Smooth muscle cell (in vitro differentiated cells): ENCODE data around the gene CYTH4. TPM values are rescaled to one million over a fixed set of nuclear protein-coding genes. Genes with fewer than 3 reads are reported as not detected.

Experiments used
- DNase-seq: peaks from one replicate; lab custom pipeline; 2025; ENCODE audit not compliant: unreplicated experiment; lab: John Stamatoyannopoulos, UW
- H2AFZ ChIP-seq: fragments of 200-600 bp; sonication (generic); 2 replicates; pipeline ENCODE4 v1.6.0; 2016; ENCODE audit warnings: antibody characterized with exemption, low read depth, mild to moderate bottlenecking
- H3F3A ChIP-seq: fragments of 200-600 bp; sonication (generic); 2 replicates; pipeline ENCODE4 v1.6.0; 2017; ENCODE audit warnings: antibody characterized with exemption, low read depth
- H3K27ac ChIP-seq: fragments of 200-600 bp; sonication (generic); 2 replicates; pipeline ENCODE4 v1.5.1; 2016; ENCODE audit warnings: low read depth, mild to moderate bottlenecking
- H3K27me3 ChIP-seq: fragments of 200-600 bp; sonication (generic); 2 replicates; pipeline ENCODE4 v1.6.1; 2016; ENCODE audit warnings: low read depth, mild to moderate bottlenecking
- H3K36me3 ChIP-seq: fragments of 200-600 bp; sonication (generic); 2 replicates; pipeline ENCODE4 v1.5.1; 2016; ENCODE audit warnings: low read depth
- H3K4me1 ChIP-seq: fragments of 200-600 bp; sonication (generic); 2 replicates; pipeline ENCODE4 v1.5.1; 2016; ENCODE audit warnings: low read depth
- H3K4me2 ChIP-seq: fragments of 200-600 bp; sonication (generic); 2 replicates; pipeline ENCODE4 v1.6.0; 2016; ENCODE audit warnings: mild to moderate bottlenecking
- H3K4me3 ChIP-seq: fragments of 200-600 bp; sonication (generic); 2 replicates; pipeline ENCODE4 v1.5.1; 2016; ENCODE audit warnings: mild to moderate bottlenecking
- H3K79me2 ChIP-seq: fragments of 200-600 bp; sonication (generic); 2 replicates; pipeline ENCODE4 v1.6.0; 2016; ENCODE audit warnings: low read depth, mild to moderate bottlenecking
- H3K9ac ChIP-seq: fragments of 200-600 bp; sonication (generic); 2 replicates; pipeline ENCODE4 v1.6.0; 2016; ENCODE audit warnings: low read depth
- H3K9me3 ChIP-seq: fragments of 200-600 bp; sonication (generic); replicated peaks from 2 replicates; pipeline ENCODE4 v1.5.1; 2016; ENCODE audit warnings: low read depth
- H4K20me1 ChIP-seq: fragments of 200-600 bp; sonication (generic); 2 replicates; pipeline ENCODE4 v1.6.0; 2016; ENCODE audit warnings: low read depth
- CTCF ChIP-seq: fragments of 200-600 bp; sonication (generic); IDR thresholded peaks from 2 replicates; pipeline ENCODE4 v1.5.1; 2017; ENCODE audit warnings: borderline replicate concordance, mild to moderate bottlenecking, antibody characterized with exemption; ENCODE audit not compliant: insufficient read depth, poor library complexity, severe bottlenecking
- WGBS: methylation state at CpG from one replicate; pipeline ENCODE4 v1.1.7; 2016; ENCODE audit warnings: low lambda C conversion rate; 5-methylcytosine and 5-hydroxymethylcytosine counted together
- polyA plus RNA-seq: library from polyadenylated mRNA; unstranded; fragments of >200 nt; fragmentation: Nextera tagmentation; extraction: Ambion mirVana; gene quantifications from 2 replicates; pipeline ENCODE4 v1.2.1, GENCODE V29; 2016
- total RNA-seq: library from RNA; depleted of rRNA; stranded (reverse); fragments of >200 nt; gene quantifications from 2 replicates; pipeline ENCODE4 v1.2.3, GENCODE V29; 2014

The CYTH4 gene
- total and polyA plus RNA-seq, 2 experiments from 2014 or later: not detected

GRCh38 chr22:37316875-37317371 lies 34.6 kb downstream of the CYTH4 start:
- no peaks in the 10 kb centered on the region for H3K79me2 ChIP-seq
- peak; percentile 86 for TF ChIP-seq CTCF
- no peaks in the 10 kb centered on the region for H3K9me3 ChIP-seq
- no peaks in the 10 kb centered on the region for H3K27me3 ChIP-seq
- WGBS: 55% methylated on average over 11 of the region's 11 CpGs
- no peak overlapping the region for H3K4me2 ChIP-seq
- H4K20me1 ChIP-seq: no peaks in the 10 kb centered on the region
- peaks cover 3% of the 10 kb centered on the region for H3K4me1 ChIP-seq
- H3K9ac ChIP-seq: no peak overlapping the region
- H3K4me3 ChIP-seq: no peak overlapping the region
- DNase-seq: peak; percentile 33
- no peak overlapping the region for H3K27ac ChIP-seq
- H3K36me3 ChIP-seq: no peaks in the 10 kb centered on the region
- H3F3A ChIP-seq: no peaks in the 10 kb centered on the region
- no peak overlapping the region for H2AFZ ChIP-seq

GRCh38 chr22:37317698-37318210 lies 35.4 kb downstream of the CYTH4 start:
- H3K4me2 ChIP-seq: no peak overlapping the region
- no peak overlapping the region for H3K9ac ChIP-seq
- H3K4me1 ChIP-seq: peaks cover 3% of the 10 kb centered on the region
- no peak for DNase-seq
- no peak overlapping the region for H3K4me3 ChIP-seq
- H4K20me1 ChIP-seq: no peaks in the 10 kb centered on the region
- H3K9me3 ChIP-seq: no peaks in the 10 kb centered on the region
- H3K27ac ChIP-seq: no peak overlapping the region
- H3K36me3 ChIP-seq: no peaks in the 10 kb centered on the region
- H3F3A ChIP-seq: no peaks in the 10 kb centered on the region
- H3K27me3 ChIP-seq: peaks cover 4% of the 10 kb centered on the region
- TF ChIP-seq CTCF: no peak
- no peaks in the 10 kb centered on the region for H3K79me2 ChIP-seq
- H2AFZ ChIP-seq: no peak overlapping the region
- 83% methylated on average over 6 of the region's 6 CpGs for WGBS

- no peak for TF ChIP-seq CTCF
- no peak overlapping the region for H2AFZ ChIP-seq
- no peak for DNase-seq
- no peak overlapping the region for H3K4me3 ChIP-seq
- no peaks in the 10 kb centered on the region for H3K79me2 ChIP-seq
- no peak overlapping the region for H3K4me2 ChIP-seq
- no peak overlapping the region for H3K9ac ChIP-seq
- no peaks in the 10 kb centered on the region for H4K20me1 ChIP-seq
- no peaks in the 10 kb centered on the region for H3K36me3 ChIP-seq
- H3K9me3 ChIP-seq: no peaks in the 10 kb centered on the region
- peaks cover 3% of the 10 kb centered on the region for H3K4me1 ChIP-seq
- no peak overlapping the region for H3K27ac ChIP-seq
- WGBS: 62% methylated on average over 18 of the region's 18 CpGs
- no peaks in the 10 kb centered on the region for H3F3A ChIP-seq
- H3K27me3 ChIP-seq: peaks cover 12% of the 10 kb centered on the region
Measured at GRCh38 chr22:37318364-37319109, 36.2 kb downstream of the CYTH4 start.

GRCh38 chr22:37319469-37319868 lies 37.2 kb downstream of the CYTH4 start:
- Histone ChIP-seq H3K79me2 (no peaks in the 10 kb centered on the region), H3F3A (no peaks in the 10 kb centered on the region), H3K27me3 (peaks cover 22% of the 10 kb centered on the region), H2AFZ (no peak overlapping the region), H3K9me3 (no peaks in the 10 kb centered on the region), H3K4me3 (no peak overlapping the region), H3K27ac (no peak overlapping the region), H3K9ac (no peak overlapping the region), H3K36me3 (no peaks in the 10 kb centered on the region), H4K20me1 (no peaks in the 10 kb centered on the region), H3K4me1 (peaks cover 5% of the 10 kb centered on the region), H3K4me2 (no peak overlapping the region)
- WGBS: 82% methylated on average over 5 of the region's 10 CpGs
- no peak for DNase-seq
- TF ChIP-seq CTCF: no peak
